BJ (cell line): ENCODE data around the gene TLL1. TPM values are rescaled to one million over a fixed set of nuclear protein-coding genes. Genes with fewer than 3 reads are reported as not detected.
A peak's percentile ranks its signal among the peaks of the same experiment; 100 is the strongest.

Source experiments
- CTCF ChIA-PET: fragments of 350-600 bp; formaldehyde crosslinking; extraction: SDS; loops from one replicate; lab custom pipeline; 2021; ENCODE audit warnings: antibody characterized with exemption, inconsistent platforms; lab: Yijun Ruan, JAX
- POLR2A ChIA-PET: fragments of 300-600 bp; sonication (Branson Sonifier 250); formaldehyde crosslinking; extraction: SDS; loops from one replicate; lab custom pipeline; 2021; ENCODE audit warnings: antibody characterized with exemption; lab: Charles Lee
- DNase-seq: peaks from one replicate; pipeline ENCODE4 v3.0.0-alpha.2; 2011; ENCODE audit warnings: low read depth
- H3K27me3 ChIP-seq: 2 replicates; pipeline ENCODE4 v1.6.0; 2011; ENCODE audit warnings: low read length; ENCODE audit not compliant: control insufficient read depth, insufficient read depth
- H3K36me3 ChIP-seq: 2 replicates; pipeline ENCODE4 v1.5.1; 2011; ENCODE audit warnings: low read length; ENCODE audit not compliant: control insufficient read depth, insufficient read depth
- H3K4me3 ChIP-seq: 2 replicates; pipeline ENCODE4 v1.5.1; 2011; ENCODE audit warnings: low read depth, mild to moderate bottlenecking, control low read depth, low read length
- CTCF ChIP-seq: IDR thresholded peaks from 2 replicates; pipeline ENCODE4 v1.5.1; 2011; ENCODE audit warnings: low read depth, mild to moderate bottlenecking, control low read depth, inconsistent platforms, low read length, moderate library complexity; ENCODE audit not compliant: insufficient read depth
- polyA plus RNA-seq: library from polyadenylated mRNA; depleted of rRNA; stranded (reverse); fragments of >200 nt; gene quantifications from 2 replicates; pipeline ENCODE4 v1.2.3, GENCODE V29; 2011

The TLL1 gene
- polyA plus RNA-seq, 1 experiment = 0.33 TPM

- DNase-seq = no peak
- no peaks in the 10 kb centered on the region for H3K36me3 ChIP-seq
- POLR2A ChIA-PET = no interaction called here
- H3K4me3 ChIP-seq = no peak overlapping the region
- no peaks in the 10 kb centered on the region for H3K27me3 ChIP-seq
- TF ChIP-seq CTCF = peak; percentile 70
- CTCF ChIA-PET = interaction anchor here (0.7 to 1.5 kb wide), 7 partner anchors 8 to 1935 kb away, joined by 3 to 7 read pairs (median 4); no protein-coding TSS in a partner anchor
These were observed 219.0 kb downstream of the TLL1 start for GRCh38 chr4:166091912-166092510.

GRCh38 chr4:166092797-166093290 lies 219.8 kb downstream of the TLL1 start:
- ChIA-PET POLR2A (no interaction called here), CTCF (no interaction called here)
- no peak for TF ChIP-seq CTCF
- no peaks in the 10 kb centered on the region for H3K36me3 ChIP-seq
- H3K27me3 ChIP-seq = no peaks in the 10 kb centered on the region
- no peak for DNase-seq
- H3K4me3 ChIP-seq = no peak overlapping the region

GRCh38 chr4:166104623-166105022 lies 231.6 kb downstream of the TLL1 start:
- CTCF ChIA-PET = no interaction called here
- no peak for TF ChIP-seq CTCF
- POLR2A ChIA-PET = no interaction called here

GRCh38 chr4:166121897-166122296 lies 248.9 kb downstream of the TLL1 start:
- no peak for TF ChIP-seq CTCF
- ChIA-PET CTCF (no interaction called here), POLR2A (interaction anchor here (0.6 kb wide), 1 partner anchor 156 kb away, joined by 3 read pairs; no protein-coding TSS in a partner anchor)
- Histone ChIP-seq H3K27me3 (no peaks in the 10 kb centered on the region), H3K4me3 (no peak overlapping the region), H3K36me3 (no peaks in the 10 kb centered on the region)
- DNase-seq = no peak

More at GRCh38 chr4:166104623-166105022, 231.6 kb downstream of the TLL1 start:
- no peaks in the 10 kb centered on the region for H3K27me3 ChIP-seq
- no peak overlapping the region for H3K4me3 ChIP-seq
- DNase-seq = no peak
- no peaks in the 10 kb centered on the region for H3K36me3 ChIP-seq

- DNase-seq = no peak
- CTCF ChIA-PET = no interaction called here
- H3K4me3 ChIP-seq = no peak overlapping the region
- no peaks in the 10 kb centered on the region for H3K27me3 ChIP-seq
- POLR2A ChIA-PET = no interaction called here
- H3K36me3 ChIP-seq = no peaks in the 10 kb centered on the region
- no peak for TF ChIP-seq CTCF
These were observed 250.5 kb downstream of the TLL1 start for GRCh38 chr4:166123546-166123945.
